HG03521 (cell line): ENCODE data around the gene HAP1.
A peak's percentile ranks its signal among the peaks of the same experiment; 100 is the strongest.
"Not testable (repeated sequence)": the region's sequence is repeated elsewhere in the genome, so short reads cannot be mapped to it uniquely, and the experiment has no call there.

ENCODE experiments used
- ATAC-seq: cut with Tn5 transposase; IDR thresholded peaks from one replicate; pipeline ENCODE4 v1.9.1; 2021; ENCODE audit warnings: mild to moderate bottlenecking, moderate library complexity; ENCODE audit not compliant: unreplicated experiment

HAP1 gene

DNA sequence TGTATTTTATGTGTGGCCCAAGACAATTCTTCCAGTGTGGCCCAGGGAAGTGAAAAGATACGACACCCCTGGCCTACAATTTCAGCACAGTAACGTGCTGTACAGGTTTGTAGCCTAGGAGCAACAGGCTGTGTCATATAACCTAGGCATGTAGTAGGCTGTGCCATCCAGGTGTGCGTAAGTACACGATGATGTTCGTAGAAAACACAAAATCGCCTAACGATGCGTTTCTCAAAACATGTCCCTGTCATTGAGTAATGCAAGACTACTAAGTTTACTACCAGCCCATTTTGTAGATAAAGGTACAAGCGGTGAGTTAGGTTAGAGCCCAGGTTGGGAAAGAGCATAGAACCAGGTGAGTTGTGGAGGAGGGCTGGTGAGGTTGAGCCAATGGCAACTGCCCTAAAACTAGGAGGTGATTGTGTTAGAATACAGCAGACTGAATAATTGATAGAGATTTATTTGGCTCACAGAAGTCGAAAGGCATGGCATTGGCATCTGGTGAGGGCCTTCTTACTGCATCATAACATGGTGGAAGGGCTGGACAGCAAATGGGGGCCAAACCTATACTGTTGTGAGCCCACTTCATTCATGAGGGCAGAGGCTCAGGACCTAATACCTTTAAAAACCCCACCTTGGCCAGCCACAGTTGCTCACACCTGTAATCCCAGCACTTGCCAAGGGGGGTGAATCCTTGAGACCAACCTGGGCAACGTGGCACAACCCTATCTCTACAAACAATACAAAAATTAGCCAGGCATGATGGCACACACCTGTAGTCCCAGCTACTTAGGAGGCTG is 41.5 kb downstream of the HAP1 start:
- no peak for ATAC-seq

DNA sequence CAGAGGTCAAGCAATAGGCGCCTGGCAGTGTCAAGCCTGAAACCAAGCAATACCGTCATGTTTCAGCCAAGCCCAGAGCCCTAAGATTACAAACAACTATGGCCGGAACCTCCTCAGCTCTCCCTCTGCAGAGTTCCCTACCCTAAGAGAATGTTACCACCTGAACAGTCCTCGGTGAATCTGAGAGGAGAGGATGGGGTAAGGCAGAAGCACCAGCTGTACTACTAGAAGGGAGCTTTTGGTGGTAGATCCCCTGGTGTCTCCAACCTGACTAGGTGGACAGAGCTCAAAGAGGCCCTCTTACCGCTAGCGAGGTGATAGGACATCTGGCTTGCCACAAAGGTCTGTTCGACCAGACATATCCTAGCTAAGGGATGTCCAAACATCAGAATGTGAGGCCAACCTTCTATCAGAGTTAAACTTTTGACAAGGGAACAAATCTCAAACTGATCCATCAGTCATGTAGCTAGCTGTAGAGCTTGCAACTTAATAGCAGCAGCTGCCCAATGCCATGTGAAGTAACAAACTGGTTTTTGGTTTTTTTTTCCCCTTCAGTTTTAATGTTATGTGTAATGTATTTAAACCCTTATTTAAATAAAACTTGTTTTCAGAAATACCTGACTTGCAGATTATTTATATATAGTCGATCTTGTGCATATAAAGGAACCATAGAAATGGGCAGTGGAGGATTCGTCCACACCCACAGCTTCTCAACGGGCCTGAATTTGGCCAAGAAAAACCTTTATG is 43.2 kb downstream of the HAP1 start:
- no peak for ATAC-seq

DNA sequence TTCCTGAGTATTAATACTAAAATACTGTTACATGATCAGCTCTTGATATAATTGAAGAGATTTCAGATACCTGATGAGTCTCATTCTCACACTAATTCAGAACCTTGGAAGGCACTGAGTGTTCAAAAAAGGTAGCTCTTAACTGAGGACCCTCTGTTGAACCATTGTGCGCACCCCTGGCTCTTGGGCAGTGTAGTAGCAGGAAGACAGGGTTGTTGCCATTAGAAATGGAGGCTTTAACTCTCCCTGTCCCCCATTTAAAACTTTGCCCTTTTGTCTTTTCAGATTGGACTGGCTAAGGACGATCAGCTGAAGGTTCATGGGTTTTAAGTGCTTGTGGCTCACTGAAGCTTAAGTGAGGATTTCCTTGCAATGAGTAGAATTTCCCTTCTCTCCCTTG is 43.9 kb downstream of the HAP1 start:
- ATAC-seq, result no peak

DNA sequence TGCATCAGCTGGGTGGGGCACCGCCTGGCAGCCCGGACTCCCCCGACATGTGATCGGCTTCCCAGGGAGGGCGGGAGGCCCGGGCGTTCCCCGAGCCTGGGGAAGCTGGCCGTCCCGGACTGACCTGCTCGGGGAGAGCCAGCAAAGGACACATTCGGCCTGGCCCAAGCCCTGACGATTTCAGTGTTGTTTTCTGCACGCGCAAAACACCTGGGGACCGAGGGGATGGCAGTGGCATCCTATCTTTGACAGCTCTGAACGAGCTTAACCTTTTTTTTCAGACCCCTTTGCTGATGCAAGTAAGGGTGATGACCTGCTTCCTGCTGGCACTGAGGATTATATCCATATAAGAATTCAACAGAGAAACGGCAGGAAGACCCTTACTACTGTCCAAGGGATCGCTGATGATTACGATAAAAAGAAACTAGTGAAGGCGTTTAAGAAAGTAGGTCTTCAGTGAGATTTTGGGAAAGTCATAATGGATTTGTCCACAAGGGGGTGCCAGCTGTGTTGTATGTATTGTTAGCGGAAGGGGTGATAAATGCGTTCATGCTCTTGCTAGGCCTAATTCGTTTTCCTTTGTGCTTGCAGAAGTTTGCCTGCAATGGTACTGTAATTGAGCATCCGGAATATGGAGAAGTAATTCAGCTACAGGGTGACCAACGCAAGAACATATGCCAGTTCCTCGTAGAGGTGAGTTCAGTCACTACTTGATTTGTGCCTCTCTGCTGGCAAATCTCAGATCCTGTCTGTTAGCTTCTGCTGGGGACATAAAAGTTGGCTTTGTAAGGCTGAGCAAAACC is 44.7 kb downstream of the HAP1 start:
- no peak for ATAC-seq

DNA sequence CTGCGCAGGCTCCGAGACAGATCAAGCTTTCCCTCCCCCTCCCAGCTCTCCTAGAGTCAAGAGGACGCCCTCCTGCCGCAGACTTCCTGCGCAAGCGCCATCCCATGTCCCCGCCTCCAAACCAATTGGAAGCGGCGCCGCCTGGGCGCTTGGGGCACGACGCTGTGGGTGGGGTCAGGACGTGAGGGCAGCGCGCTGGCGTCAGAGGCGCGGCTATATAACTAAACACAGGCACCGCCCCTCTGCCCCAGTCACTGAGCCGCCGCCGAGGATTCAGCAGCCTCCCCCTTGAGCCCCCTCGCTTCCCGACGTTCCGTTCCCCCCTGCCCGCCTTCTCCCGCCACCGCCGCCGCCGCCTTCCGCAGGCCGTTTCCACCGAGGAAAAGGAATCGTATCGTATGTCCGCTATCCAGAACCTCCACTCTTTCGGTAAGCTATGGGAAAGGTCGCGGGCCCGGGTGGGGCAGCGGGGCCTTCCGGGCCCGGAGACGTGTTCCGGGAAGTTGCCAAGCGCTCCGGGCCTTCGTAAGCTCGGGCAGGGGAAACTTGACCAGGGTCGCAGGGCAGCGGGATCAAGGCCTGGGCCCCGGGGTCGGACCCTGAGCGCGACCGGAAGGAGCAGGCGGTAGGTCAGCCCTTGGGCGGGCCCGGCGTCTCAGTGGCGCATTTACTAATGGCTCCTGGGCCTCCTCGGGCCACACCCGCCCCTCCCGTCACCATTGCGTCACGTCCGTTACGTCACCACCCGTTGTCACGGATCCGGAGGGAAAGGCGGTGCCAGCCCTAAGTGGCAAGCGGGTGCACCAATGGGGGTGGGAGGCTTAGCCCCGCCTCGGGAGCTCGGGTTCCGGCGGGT is 45.6 kb downstream of the HAP1 start, which contains the start of gene EIF1:
EIF1 (plus strand) TSS at position 245 of the 856 bp plus-strand sequence; CDS start at position 399, 154 bp downstream.
- ATAC-seq, result peak; percentile 64

DNA sequence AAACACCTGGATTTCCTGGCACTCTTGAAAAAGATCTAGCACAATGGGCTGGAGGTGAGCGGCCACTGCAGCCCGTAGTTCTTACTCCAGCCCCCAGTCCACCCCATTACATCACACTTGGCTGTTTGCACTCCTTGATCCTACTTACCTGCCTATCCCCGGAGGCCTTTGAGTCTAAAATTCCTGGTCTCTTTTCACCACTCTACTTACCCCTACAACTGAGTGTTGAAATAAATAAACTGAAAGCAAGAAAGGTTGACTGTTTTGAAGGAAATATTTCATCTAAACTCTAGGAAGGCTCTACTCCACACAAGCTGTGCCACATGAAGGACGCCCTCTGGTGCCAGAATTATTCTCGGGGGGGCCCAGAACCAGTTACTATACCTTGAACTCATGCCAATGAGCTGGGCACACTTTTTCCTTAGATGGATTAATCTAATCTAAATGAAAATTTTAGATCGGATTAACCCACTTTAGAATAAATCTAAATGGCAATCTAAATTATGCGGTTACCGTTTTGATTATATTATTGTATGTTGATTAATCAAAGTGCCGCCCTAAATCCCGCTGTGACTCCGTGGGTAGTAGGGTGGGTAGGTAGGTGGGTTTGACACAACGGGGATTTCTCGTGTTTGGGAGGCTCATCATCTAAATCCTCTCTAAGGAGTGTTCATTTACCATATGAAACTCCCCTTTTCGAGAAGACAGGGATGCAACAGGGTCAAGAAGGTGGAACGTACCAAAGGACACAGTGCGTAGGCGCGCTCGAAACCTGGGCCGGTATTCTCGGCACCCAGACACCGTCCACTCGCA is 46.4 kb downstream of the HAP1 start:
- ATAC-seq, result no peak

DNA sequence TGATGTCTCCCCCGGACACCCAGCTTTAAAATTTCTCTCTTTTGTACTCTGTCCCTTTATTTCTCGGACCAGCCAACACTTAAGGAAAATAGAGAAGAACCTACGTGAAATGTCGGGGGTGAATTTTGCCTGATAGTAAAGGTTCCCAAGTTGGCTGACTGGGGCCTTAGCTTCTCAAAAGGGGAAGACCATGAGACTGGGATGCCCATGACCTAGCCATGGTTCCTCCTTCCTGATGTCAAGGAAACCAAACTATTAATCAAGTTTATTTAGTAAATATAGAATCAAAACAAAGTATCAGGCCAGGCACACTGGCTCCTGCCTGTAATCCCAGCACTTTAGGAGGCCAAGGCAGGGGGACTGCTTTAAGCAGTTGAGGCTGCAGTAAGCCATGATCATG is 48.2 kb downstream of the HAP1 start:
- no peak for ATAC-seq

DNA sequence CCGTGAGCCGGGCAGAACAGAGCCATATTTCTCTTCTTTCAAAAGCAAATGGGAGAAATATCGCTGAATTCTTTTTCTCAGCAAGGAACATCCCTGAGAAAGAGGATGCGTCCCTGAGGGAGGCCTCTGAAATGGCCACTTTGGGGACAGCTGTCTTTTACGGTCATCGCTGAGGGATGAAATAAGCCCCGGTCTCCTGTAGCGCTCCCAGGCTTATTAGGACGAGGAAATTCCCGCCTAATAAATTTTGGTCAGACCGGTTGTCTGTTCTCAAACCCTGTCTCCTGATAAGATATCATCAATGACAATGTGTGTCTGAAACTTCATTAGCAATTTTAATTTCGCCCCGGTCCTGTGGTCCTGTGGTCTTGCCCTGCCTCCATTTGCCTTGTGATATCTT is 48.7 kb downstream of the HAP1 start:
- ATAC-seq, result not testable (repeated sequence)

DNA sequence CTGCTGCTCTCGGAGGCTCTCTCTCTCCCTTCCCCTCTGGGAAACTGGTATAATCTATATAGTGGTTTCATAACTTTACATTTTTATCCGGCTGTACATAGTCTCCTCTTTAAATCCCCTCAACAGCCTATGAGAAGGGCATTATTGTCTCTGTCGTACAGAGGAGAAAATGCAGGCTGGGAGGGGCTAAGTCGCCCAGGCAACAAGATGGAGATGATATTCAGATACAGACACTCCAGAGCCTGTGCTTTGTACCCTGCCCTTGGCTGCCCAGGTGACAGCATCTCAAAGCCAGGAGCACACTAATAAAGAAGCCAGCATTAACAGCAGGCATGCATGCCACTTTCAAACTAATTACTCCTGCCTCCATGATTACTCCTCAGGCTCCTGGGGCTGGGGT is 50.4 kb downstream of the HAP1 start:
- ATAC-seq, result no peak

DNA sequence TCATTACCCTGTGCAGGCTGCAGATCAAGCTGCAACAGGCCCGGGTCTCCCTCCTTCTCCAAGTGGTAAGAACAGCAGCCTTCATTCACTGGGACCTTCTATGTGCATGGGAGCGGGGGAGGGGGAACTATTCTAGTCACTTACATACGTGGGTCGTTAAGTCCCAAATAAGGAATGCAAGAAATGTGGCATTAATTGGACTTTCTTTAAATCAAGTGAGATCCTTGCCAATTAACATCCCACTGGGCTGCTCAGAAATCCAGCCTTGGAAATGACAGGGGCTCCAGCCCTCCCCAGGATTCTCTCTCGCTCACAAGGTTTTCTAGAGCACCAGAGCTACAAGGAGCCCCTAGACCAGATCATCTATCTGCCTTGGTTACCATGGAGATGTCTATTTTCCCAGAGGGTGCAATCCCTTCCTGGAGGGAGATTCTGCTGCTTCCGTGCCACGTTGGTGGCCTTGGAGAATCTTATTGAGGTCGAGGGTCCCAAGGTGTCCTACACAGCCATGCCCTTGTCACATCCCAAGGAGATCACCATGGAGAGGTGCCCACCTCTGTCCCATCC is 50.9 kb downstream of the HAP1 start:
- no peak for ATAC-seq

DNA sequence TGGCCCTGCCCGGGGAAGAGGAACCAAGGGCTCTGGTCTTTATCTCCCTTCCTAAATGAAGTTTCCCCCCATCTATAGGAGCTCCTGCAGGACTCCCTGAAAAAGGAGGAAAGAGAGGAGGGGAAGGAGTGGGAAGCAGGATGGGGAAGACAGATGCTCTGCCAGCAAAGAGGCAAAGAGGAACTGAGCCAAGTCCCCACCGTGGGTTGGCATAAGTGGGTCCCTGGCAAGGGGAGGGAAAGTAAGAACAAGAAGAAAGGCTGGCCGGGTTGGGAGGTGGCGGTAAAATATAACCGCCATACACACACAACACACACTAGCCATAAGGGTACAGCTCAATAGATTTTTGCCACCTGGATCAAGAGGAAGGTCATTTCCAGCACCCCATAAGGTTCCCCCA is 51.8 kb downstream of the HAP1 start:
- ATAC-seq, result no peak

DNA sequence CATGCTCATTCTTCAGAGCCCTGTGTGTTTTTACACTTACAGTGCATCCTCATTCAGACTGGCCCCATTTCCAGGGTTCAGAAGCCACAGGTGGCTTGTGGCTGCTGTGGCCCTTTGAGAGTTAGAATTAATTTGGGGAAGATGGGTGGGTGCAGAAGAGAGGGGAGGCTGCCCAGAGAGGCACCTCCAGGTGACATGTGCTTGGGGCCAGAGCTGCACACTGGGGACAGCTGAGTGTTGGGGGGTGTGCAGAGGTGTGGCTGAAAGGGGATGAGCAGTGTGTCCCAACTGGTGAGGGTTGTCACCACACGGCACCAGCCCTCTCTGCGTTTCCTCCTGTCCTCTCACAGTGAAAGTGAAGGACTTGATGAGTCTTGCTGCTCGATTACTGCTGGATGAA is 52.7 kb downstream of the HAP1 start:
- no peak for ATAC-seq

DNA sequence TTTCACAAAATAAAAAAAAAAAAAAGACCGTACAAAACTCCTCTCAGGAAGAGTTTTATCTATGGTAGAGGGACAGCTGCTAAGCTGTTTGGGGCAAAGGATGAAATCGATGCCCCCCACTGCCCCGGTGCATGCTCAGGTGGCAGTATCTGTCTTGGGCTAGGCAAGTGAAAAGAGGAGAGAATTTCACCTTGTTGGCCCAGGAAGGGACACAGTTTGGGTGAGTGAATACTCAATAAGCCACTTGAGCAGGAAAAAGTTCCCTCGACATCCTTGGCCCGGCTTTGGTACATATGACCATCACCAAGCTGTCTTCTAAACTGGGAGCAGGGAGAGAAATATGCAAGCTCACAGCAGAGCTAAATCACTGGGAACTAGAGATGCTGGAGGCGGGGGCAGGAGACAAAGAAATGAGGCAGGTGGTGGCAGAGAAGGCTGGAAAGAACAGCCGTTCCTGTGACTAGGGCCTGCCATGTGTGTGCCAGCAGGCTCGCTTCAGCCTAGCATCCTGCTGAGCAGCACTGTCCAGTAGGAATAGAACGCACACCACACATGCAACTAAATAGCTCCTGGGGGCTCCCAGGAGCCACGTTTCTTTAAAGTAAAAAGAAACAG is 53.9 kb downstream of the HAP1 start:
- ATAC-seq, result no peak

DNA sequence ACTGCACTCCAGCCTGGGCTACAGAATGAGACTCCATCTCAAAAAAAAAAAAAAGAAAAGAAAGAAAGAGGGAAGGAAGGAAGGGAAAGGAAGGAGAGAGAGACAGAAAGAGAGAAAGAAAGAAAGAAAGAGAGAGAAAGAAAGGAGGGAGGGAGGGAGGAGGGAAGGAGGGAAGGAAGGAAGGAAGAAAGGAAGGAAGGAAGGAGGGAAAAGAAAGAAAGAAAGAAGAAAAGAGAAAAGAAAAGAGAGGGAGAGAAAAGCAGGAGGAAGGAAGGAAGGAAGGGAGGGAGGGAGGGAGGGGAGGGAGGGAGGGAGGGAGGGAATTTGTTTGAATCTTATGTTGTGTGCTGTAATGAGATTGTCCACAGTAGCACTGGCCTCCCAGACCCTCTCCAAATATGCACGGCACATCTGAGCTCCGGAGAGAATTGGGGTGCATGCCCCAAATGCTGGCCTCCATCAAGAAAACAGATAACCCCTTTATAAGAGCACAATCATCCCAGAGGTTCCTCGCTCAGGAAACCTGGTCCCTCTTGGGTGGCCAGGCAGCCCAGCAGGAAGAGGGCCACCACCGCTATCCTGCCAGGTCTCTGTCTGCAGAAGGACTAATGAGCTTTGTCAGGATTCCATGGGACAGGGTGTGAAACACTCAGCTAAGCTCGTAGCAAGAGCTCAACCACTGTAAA is 54.6 kb downstream of the HAP1 start:
- ATAC-seq, result no peak

DNA sequence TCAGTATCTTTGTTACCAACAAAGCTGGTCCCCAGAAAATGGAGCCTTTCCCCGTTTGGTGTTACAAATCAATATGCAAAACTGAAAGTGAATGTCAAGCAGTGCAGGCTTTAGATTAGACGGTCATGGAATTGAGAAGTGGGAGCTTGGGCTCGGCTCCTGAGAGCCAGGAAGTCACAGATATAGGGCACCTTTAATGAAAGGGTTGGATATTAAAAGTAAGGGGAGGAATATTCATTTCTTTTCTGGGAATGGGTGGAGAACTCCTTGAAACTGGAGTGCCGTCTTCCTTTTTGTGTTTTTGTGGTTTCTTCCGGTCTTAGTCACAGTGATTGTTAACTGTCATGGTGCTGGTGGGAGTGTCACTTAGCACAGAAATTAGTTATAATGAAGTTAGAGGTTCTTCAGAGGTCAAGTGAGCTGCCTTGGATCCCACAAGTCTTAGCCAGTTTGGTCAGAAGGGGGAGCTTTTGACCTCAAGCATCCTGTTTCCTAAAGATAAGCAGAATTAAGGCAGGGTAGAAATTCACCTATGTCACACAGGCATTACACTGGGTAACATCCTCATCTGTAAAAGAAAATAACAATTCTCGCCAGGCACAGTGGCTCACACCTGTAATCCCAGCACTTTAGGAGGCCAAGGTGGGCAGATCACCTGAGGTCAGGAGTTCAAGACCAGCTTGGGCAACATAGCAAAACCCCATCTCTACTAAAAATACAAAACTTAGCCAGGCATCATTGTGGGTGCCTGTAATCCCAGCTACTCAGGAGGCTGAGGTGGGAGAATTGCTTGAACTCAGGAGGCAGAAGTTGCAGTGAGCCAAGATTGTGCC is 55.3 kb downstream of the HAP1 start:
- peak; percentile 48 for ATAC-seq

DNA sequence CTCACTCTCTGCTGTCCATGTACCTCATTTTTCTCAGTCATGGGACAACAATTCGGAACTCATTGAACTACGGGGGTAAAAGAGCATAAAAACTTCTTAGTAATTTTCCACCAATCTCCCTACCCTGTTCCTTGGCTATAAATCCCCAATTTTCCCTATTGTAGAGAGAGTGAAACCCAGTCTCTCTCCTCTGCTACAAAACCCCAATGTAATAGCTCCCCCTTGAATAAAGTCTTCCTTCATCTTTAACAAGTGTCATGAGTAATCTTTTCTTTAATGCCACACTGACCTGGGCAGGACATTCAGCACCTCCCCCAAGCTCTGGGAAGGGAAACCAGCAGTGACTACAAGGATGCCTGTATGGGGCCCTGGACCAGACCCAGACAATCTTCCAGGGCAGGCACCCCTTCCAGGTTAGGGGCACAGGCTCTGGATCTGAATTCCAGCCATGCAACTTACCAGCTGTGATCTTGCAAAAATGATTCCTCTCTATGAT is 56.0 kb downstream of the HAP1 start:
- ATAC-seq, result peak; percentile 11

DNA sequence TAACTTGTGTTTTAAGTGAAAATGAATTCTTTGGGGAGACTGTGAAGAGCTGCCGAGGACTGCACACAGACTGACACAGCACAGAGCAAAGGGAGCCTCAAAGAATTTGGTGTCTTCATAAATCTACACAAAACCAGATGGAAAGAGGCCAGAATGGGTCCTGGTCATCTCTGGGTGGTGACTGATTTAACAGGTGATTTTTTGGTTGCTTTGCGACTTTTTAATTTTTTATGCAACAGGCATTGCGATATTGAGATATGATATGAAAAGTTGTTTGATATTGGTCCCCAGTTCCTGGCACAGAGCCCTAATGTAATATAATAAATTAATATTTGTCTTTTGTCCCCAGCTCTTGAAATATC is 58.4 kb downstream of the HAP1 start:
- no peak for ATAC-seq
